Pons (tissue), 1 donor: ENCODE results near the gene MAPK4.
"Not testable (repeated sequence)": the region's sequence is repeated elsewhere in the genome, so short reads cannot be mapped to it uniquely, and the experiment has no call there.

Experiments
- DNase-seq: peaks from one replicate; pipeline ENCODE4 v3.0.0-alpha.2; 2016; ENCODE audit warnings: low spot score

MAPK4 gene

GRCh38 chr18:50753311-50753710 lies 193.4 kb downstream of the MAPK4 start:
- DNase-seq: no peak

GRCh38 chr18:50754297-50754696 lies 194.4 kb downstream of the MAPK4 start:
- DNase-seq: no peak

- no peak for DNase-seq
Measured at GRCh38 chr18:50757358-50757757, 197.5 kb downstream of the MAPK4 start.

- no peak for DNase-seq
Measured at GRCh38 chr18:50769463-50769862, 209.6 kb downstream of the MAPK4 start.

- DNase-seq: no peak
Measured at GRCh38 chr18:50775207-50775606, 215.3 kb downstream of the MAPK4 start.

GRCh38 chr18:50775726-50776125 lies 215.8 kb downstream of the MAPK4 start:
- no peak for DNase-seq

GRCh38 chr18:50776383-50776782 lies 216.5 kb downstream of the MAPK4 start:
- DNase-seq: no peak

GRCh38 chr18:50779021-50779420 lies 219.1 kb downstream of the MAPK4 start:
- not testable (repeated sequence) for DNase-seq
